Activated naive CD4-positive, alpha-beta T cell (primary cell): Measurements from ENCODE around the gene RXYLT1.
"Not testable (repeated sequence)": the region's sequence is repeated elsewhere in the genome, so short reads cannot be mapped to it uniquely, and the experiment has no call there.

Experiments used
- DNase-seq, 4 experiments: peaks; one replicate each; lab custom pipeline; 2025; lab: John Stamatoyannopoulos, UW

Gene RXYLT1

DNA sequence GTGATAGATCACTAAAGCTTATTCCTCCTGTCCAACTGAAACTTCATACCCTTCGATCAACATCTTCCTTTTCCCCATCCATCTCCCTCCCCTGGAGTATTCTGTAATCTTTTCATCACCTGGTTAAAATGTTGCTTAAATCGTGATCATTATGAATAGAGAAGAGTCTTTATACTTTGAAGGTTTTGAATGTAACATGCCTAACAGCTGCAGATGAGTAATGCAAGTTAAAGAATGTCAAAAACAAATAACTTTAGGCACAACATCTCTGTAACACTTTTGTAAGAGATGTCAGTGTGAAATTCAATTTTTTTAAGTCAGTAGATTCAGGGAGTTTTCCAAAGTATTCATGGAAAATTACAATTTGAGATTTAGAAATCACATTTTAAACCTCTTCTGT, 25.0 kb downstream of the RXYLT1 start:
- DNase-seq, result no peak

DNA sequence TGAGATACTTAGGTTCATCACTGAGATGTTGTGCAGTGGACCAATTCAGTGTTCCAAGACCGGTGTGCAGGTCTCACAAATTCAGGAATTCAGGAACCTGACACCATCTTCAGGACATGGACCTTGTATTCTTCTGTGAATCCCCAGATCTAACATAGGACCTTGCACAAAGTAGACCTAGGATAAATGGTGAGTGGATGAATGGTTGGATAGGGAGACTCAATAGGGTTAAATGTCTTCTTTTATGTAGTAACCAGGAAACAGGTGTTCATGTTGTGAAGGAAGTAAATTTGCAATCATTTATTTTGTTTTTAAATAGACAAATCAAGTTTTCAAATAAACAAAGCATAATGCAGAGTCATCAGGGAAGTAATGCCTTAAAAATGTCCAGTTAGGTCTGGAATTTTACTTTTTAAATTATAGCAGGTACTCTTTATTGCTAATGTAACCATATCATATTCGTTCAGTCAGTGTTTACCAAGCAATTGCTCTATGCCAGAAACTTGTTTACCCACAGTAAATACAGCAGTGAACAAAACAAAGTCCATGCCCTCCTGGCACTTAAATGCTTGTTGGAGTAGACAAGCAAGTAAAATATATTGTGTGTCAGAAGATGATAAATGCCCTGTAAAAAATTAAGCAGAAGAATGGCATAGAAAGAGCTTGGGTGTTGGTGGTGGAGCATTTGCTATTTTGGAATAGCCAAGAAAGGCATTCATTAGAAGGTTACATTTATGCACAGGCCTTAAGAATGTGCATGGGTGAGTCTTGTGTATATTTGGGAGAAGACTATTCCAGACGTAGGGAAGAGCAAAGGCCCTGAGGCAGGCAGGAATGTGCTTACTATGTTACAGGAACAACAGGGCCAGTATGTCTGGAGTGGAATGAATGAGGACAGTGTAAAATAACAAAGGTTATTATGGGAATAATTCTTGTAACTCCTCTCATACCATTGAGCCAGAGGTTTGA, 26.3 kb downstream of the RXYLT1 start:
- no peak for DNase-seq

DNA sequence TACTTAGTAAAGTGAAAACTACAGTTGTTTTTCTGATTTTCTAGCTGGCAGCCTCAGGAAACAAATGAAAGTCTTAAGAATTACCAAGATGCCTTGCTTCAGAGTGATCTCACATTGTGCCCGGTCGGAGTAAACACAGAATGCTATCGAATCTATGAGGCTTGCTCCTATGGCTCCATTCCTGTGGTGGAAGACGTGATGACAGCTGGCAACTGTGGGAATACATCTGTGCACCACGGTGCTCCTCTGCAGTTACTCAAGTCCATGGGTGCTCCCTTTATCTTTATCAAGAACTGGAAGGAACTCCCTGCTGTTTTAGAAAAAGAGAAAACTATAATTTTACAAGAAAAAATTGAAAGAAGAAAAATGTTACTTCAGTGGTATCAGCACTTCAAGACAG, 28.9 kb downstream of the RXYLT1 start:
- no peak for DNase-seq

DNA sequence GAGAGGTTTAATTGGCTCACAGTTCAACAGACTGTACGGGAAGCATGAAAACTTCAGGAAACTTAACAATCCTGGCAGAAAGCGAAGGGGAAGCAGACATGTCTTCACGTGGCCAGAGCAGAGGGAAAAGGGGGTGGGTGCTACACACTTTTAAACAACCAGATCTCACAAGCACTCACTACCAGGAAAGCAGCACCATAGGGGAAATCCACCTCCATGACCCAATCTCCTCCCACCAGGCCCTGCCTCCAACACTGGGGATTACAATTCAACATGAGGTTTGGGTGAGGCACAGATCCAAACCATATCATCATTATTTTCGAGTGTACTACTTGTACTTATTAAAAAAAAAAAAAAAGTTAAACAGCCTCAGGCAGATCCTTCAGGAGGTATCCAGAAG, 29.9 kb downstream of the RXYLT1 start:
- no peak for DNase-seq

DNA sequence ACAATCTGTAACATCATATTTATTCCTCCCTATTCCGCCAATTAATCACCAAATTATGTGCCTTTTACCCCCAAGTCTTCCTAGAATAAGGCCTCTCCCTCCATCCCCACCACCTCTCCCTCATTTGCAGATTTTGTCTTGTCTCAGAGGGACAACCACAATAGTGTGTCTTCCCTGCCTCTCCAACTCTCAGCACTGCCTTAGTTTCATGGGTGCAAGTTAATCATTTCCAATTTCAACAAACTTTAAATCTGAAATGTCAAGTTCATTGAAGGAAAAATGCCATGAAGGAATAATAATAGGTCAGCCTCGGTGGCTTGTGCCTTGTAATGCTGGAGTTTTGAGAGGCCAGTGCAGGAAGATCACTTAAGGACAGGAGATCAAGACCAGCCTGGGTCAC, 31.6 kb downstream of the RXYLT1 start:
- DNase-seq, result no peak

DNA sequence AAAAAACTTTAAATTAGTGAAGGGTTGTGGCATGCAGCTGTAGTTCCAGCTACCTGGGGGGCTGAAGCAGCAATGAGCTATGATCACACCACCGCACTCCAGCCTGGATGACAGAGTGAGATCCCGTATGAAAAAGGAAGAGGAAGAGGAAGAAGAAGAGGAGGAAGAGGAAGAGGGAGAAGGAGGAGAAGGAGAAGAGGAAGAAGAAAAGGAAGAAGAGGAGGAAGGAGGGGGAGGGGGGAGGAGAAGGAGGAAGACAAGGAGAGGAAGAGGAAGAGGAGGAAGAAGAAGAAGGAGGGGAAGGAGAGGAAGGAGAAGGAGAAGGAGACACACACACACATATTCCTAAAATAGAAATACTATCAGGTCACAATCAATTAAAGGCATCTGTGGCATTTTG, 32.0 kb downstream of the RXYLT1 start:
- no peak for DNase-seq

DNA sequence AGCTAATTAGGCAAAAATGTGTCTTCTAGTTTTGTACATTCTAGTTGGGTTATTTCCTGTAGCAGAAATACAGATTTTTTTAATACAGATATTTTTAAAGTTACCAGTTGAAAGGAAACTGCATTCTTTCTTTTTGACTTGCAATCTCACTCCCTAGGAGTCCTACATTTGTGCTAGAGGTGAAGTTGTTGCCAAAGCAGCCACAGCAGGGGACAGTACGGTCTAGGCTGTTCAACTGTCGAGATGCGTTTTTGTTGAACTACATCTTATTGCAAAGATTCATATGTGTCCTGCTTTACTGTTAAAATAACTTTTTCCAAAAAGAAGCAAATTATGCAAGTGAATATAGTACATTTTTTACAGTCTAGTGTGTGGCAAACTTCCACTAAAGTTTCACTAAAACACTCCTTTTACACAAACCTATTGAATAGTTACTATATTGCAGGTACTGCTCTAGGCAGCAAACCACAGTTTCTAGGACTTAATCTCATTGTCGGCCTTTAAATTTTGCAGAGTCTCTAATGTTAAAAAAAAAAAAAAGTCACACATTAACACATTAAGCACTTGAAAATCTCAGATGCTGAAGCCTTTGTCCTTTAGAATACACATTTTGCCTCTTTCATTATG, 34.5 kb downstream of the RXYLT1 start:
- DNase-seq, result no peak

DNA sequence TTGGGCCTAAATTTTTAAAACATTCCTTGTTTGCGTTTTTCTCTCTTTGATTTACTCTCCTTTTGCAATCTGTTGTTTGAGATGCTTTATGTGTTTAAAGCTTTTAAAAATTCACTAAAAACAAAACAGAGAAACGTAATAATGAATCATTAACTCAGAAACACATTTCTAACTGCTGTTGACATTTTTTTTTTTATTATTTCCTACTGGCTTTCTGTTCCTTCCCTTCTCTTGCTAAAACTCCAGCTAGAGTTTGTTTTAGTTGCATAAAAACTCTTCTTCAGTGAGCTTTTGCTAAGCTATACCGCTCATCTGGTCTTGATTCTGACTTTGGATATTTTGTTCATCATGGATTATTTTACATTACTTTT, 35.8 kb downstream of the RXYLT1 start:
- DNase-seq, result no peak

DNA sequence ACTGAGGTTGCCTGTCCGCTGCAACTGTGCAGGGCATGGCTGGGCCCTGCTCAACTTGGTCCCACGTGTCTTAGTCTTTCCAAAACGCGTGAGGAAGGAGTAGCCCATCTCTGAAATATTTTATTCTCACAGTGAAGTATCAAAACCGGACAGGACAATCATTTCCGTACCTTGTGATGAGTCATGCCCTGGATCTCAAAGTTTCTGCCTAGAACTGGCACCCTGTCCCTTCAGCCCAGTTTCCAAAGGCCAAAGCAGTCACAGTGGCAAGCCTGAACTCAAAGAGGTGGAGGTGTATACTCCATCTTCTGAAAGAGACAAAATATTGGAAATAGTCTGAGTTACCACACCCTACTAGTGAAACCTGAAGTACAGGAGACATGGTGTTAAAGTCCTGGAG, 36.3 kb downstream of the RXYLT1 start:
- DNase-seq, result no peak

DNA sequence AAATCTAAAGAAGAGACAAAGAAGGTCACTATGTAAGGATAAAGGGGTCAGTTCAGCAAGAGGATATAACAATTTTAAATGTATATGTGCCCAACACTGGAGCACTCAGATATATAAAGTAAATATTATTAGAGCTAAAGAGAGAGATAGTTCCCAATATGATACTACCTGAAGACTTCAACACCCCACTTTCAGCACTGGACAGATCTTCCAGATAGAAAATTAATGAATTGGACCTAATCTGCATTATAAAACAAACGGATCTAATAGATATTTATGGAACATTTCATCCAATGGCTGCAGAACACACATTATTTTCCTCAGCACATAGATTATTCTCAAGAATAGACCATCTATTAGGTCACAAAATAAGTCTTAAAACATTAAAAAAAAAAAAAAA, 40.7 kb downstream of the RXYLT1 start:
- DNase-seq, result no peak

DNA sequence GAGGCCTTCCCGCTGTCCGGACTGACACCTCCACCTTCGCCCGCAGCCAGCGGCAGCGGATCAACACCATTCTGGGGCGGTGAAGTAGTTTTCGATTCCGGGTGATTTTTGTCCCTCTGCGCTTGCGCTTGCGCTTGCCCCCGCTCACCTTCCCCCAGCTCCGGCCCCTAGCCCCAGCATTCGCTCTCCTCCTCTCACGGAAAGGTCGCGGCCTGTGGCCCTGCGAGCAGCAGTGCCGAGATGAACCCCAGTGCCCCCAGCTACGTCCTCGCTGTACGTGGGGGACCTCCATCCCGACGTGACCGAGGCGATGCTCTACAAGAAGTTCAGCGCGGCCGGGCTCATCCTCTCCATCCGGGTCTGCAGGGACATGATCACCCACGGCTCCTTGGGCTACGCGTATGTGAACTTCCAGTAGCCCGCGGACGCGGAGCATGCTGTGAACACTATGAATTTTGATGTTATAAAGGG, 42.1 kb downstream of the RXYLT1 start:
- no peak for DNase-seq

DNA sequence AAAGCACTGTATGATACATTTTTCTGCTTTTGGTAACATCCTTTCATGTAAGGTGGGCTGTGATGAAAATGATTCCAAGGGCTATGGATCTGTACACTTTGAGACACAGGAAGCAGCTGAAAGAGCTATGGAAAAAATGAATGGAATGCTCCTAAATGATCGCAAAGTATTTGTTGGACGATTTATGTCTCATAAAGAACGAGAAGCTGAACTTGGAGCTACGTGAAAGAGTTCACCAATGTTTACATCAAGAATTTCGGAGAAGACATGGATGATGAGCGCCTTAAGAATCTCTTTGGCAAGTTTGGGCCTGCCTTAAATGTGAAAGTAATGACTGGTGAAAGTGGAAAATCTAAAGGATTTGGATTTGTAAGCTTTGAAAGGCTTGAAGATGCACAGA, 42.6 kb downstream of the RXYLT1 start:
- DNase-seq, result no peak

DNA sequence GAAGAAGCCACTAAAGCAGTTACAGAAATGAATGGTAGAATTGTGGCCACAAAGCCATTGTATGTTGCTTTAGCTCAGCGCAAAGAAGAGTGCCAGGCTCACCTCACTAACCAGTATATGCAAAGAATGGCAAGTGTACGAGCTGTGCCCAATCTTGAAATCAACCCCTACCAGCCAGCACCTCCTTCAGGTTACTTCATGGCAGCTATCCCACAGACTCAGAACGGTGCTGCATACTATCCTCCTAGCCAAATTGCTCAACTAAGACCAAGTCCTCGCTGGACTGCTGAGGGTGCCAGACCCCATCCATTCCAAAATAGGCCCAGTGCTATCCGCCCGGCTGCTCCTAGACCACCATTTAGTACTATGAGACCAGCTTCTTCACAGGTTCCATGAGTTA, 43.3 kb downstream of the RXYLT1 start:
- no peak for DNase-seq

DNA sequence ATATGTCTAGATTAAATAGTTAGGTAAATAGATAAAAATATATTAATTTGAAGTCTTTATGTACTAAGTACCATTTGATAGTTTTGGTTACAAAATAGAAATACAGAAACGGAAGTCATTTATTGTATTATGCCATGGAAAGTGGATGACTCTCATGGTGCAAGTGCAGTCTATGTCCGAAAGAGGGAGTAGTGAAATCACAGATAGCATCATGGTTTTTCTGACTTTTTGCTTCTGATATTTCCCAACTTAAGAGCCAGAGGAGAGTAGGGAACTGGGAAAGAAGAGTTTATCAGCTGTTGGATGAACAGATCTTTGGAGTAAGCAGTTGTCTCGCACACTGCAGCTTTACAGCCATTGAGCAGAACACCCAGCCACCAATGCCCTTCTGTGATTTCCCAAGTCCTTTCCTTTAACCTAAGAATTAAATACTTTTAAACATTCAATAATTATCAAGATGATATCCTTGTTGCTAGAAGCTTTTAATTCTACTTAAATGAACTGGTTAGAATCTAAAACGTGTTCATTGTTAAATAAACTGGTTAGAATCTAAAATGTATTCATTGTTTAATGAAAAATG, 46.4 kb downstream of the RXYLT1 start:
- DNase-seq, result no peak

DNA sequence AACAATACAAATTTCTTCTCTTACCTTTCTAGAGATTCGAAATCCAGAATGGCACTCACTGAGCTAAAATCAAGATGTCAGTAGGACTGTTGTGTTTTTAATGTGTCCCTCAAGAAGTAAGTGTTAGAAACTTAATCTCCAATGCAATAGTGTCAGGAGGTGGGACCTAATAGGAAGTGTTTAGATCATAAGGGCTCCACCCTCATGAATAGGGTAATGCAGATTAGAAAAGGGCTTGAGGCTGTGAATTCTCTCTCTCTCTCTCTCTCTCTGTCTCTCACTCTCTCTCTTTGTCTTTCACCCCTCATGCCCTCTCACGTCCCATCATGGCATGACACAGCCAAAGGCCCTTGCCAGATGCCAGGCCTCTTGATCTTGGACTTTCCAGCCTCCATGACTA, 49.2 kb downstream of the RXYLT1 start:
- DNase-seq, result no peak

DNA sequence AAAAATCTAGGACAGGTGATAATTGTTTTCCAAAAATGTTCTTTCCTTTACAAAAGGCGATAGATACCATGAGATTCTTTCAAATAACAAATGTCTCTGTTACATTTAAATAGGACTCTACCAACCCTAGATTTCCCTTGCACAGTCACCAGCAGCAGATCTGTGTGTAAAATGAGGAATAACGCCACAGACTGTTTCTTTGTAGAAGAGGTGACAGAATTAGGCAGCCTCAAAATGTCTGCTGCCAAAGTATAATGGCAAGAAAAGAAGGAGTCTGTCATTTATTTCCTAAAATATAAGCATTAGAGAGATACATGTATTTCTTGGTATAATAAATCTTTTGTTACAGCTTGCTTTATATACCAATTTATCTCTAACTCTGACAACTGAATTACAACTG, 56.3 kb downstream of the RXYLT1 start:
- no peak for DNase-seq

DNA sequence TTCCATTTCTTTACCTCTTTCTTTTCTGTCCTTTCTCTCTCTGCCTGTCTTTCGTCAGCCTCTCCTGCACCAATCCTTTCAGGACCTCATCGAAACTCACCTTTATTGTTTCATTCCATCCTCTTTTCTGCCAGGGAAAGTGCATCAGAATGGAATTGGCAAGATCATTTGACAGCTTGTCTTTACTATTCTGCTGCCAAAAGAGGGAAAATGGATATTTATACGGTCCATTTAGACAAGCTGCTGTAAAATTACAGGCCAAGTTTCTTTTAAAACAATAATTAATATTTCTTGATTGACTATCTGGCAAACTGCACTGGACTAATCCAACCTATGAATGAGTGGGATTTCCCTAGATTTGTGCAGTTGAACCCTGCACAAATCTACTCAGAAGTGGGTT, 57.2 kb downstream of the RXYLT1 start:
- DNase-seq, result no peak

DNA sequence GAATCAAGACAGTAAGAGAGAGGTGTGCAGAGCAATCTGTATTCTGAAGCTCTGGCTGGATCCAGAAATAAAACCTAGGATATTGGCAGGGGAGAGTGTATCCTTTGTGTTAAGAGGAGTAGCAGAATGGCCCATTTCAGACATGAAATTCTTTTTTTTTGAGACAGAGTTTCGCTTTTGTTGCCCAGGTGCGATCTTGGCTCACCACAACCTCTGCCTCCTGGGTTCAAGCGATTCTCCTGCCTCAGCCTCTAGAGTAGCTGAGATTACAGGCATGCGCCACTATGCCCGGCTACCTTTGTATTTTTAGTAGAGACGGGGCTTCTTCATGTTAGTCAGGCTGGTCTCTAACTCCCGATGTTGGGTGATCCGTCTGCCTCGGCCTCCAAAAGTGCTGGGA, 58.7 kb downstream of the RXYLT1 start:
- DNase-seq, result no peak

DNA sequence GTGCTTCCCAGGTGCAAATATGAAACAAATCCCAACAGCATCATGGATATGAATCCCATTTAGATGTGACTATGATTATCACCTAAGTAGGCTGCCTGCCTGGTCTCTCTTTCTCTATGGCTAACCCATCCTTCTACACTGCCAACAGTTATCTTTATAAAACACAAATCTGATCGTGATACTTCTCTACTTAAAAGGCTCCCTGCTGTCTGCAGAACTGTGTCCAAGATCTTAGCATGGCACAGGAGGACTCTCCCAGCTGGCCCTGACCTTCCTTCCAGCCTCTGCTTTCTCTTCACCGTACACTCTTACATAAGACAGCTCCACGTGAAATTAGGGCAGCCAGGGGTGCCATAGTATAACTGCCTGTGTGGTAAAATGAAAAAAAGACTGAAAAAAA, 61.3 kb downstream of the RXYLT1 start:
- DNase-seq, result no peak

DNA sequence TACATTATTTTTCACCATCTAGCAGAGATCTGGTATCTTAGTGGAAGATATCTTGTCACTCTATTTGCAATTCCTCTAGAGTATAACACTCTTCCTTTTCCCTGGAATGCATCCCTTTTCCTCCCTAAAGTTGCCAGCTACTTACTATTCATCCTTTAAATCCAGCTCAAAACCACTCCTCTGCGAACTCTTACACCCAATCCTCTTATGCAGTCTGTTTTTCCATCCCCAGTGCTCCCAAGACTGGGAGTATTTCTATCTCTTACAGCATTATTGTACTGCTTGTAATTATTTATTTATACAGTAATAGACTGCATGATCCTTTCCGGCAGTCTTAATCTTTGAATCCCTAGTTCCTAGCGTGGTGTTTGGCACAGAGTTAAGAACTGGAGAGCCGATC, 61.9 kb downstream of the RXYLT1 start:
- DNase-seq, result no peak

DNA sequence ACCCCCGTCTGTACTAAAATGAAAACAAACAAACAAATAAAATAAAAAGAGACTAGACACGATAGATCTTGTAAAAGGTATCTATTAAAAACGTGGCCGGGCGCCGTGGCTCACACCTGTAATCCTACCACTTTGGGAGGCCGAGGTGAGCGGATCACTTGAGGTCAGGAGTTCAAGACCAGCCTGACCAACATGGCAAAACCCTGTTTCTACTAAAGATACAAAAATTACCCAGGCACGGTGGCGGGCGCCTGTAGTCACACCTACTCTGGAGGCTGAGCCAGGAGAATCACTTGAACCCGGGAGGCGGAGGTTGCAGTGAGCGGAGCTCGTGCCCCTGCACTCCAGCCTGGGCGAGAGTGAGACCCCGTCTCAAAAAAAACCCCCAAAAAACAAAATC, 63.0 kb downstream of the RXYLT1 start:
- DNase-seq, result not testable (repeated sequence)

DNA sequence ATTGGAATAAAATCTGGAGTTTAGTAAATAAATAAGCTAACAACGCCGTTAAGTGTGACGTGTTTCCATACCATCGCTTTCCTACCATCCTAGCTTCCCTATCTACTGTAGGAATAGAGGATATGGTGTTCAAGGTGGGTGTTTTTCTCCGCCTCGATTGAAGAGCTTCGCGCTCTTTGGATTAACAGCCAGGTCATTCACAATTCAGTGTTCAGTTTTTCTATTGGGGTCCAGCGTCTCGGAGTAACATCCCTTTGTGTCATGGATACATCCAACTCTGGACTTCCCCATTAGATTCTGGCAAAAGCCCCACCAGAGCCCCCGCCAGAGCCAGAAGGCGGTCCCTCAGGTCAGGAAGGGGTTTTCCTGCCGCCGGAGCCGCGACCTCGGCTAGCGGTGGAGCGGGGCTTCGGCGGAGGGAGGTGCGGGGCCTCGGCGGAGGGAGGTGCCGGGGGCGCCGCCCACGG, 63.6 kb downstream of the RXYLT1 start:
- DNase-seq, result no peak
